Transverse colon (tissue), 4 donors: ENCODE measurements around the gene CCBE1.

ENCODE experiments used
- POLR2AphosphoS5 ChIP-seq, 3 donors: sonication (generic); formaldehyde crosslinking; IDR thresholded peaks; one replicate each; pipeline ENCODE4 v1.6.1; 2016; ENCODE audit warnings: antibody characterized with exemption in 3 of 3
- TF ChIP-seq, protein P1 (sequence below), 5 experiments: fragments of 200-600 bp in 3 of 5; fragments of 450-650 bp in 2 of 5; sonication (generic) in 3 of 5; IDR thresholded peaks; 1 replicate in 2 of 5; 2 replicates in 3 of 5; pipeline ENCODE4 v1.5.1; 2016 to 2017; ENCODE audit warnings: antibody characterized with exemption in 5 of 5, inconsistent platforms in 3 of 5, mild to moderate bottlenecking in 2 of 5, moderate library complexity in 1 of 5

DNA sequence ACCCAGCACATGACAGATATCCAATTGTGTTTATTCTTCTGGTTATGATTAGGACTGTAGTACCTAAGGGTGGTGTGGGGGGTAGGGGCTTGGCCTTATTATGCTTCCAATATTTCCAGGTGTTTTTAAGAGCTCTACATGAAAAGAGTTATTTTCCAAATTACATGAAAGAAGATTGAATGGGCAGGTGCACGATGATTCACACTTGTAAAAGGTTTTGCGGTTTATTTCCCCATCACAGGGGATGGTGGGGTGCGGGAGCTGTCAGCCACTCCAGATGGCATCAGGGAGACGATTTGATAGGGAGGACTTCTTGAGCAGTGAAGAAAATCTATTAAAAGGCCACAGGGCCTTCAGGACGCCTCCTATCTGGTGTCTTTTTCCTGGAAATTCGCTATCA is 15.1 kb upstream of the CCBE1 start:
- TF ChIP-seq, protein P1, sequence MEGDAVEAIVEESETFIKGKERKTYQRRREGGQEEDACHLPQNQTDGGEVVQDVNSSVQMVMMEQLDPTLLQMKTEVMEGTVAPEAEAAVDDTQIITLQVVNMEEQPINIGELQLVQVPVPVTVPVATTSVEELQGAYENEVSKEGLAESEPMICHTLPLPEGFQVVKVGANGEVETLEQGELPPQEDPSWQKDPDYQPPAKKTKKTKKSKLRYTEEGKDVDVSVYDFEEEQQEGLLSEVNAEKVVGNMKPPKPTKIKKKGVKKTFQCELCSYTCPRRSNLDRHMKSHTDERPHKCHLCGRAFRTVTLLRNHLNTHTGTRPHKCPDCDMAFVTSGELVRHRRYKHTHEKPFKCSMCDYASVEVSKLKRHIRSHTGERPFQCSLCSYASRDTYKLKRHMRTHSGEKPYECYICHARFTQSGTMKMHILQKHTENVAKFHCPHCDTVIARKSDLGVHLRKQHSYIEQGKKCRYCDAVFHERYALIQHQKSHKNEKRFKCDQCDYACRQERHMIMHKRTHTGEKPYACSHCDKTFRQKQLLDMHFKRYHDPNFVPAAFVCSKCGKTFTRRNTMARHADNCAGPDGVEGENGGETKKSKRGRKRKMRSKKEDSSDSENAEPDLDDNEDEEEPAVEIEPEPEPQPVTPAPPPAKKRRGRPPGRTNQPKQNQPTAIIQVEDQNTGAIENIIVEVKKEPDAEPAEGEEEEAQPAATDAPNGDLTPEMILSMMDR (IDR thresholded peaks at IDR 0.05), result no peak
- TF ChIP-seq POLR2AphosphoS5 (IDR thresholded peaks at IDR 0.05), result no peak
